HG02973 (cell line): ENCODE results near the gene NAGS.
"Not testable (repeated sequence)": the region's sequence is repeated elsewhere in the genome, so short reads cannot be mapped to it uniquely, and the experiment has no call there.

Experiments used
- ATAC-seq: cut with Tn5 transposase; IDR thresholded peaks from one replicate; pipeline ENCODE4 v1.9.1; 2021; ENCODE audit warnings: moderate library complexity; ENCODE audit not compliant: unreplicated experiment

The NAGS gene, protein sequence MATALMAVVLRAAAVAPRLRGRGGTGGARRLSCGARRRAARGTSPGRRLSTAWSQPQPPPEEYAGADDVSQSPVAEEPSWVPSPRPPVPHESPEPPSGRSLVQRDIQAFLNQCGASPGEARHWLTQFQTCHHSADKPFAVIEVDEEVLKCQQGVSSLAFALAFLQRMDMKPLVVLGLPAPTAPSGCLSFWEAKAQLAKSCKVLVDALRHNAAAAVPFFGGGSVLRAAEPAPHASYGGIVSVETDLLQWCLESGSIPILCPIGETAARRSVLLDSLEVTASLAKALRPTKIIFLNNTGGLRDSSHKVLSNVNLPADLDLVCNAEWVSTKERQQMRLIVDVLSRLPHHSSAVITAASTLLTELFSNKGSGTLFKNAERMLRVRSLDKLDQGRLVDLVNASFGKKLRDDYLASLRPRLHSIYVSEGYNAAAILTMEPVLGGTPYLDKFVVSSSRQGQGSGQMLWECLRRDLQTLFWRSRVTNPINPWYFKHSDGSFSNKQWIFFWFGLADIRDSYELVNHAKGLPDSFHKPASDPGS

DNA sequence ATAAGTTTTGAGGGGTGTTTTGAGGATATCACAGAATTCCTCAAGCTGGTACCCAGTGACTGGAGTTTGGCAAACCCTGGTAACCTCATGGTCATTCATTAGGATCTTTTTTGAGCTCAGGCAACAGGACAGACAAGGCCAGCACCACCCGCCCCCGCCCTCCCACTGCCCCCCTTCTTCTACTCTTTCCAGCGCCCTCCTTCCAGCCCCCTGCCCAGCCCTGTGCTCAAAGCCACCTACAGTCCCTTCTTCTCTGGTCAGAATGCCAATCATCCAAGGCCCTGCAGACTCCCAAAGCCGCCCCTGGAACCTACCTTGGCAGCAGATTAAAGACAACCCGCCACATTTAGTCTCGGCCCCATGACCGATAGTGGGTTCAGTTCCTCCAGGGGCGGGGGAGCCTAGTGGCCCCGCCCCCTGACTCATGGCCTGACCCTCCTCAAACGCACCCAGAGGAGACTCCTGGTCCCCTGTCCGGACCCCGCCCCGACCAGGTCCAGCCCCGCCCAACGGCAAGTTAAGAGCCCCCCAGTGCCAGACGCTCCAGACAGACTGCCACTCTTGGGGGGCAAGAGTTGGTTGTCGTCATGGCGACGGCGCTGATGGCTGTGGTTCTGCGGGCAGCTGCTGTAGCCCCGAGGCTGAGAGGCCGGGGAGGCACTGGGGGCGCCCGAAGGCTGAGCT is at the start of gene NAGS:
Gene NAGS (plus strand): TSS at position 546 of the 684 bp plus-strand sequence. CDS start 42 bp downstream, at position 588.
- no peak for ATAC-seq

- no peak for ATAC-seq
Observed at GRCh38 chr17:43956222-43956621, 48.2 kb upstream of the NAGS start.

GRCh38 chr17:43958748-43959352 is 45.6 kb upstream of the NAGS start:
- no peak for ATAC-seq

DNA sequence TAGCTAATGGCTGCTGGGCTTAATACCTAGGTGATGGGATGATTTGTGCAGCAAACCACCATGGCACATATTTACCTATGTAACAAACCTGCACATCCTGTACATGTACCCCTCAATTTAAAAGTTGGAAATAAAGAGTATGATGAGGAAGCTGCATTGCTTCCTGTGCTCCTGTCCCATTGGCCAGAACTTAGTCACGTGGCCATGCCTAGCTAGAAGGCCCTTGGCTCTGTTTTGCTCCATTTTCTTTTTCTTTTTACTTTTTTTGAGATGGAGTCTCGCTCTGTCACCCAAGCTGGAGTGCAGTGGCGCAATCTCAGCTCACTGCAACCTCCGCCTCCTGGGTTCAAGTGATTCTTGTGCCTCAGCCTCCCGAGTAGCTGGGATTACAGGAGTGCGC is 43.1 kb upstream of the NAGS start:
- ATAC-seq = not testable (repeated sequence)

DNA sequence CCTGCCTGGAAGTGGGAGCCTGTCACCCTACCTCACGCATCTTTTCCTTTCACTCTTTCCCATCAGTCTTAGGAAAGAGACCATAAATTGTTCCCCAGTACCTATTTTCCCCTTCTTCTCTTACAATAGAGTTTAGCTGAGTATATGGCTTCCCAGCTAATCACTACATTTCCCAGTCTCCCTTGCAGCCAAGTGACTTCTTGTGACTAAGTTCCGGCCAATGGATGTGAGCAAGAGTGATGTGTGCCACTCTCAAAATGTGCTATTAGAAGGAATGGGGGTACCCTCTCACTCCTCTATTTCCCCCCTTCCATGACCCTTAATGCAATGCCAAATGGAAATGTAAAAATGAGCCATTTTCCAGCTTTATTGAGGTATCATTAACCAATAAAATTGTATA is 42.5 kb upstream of the NAGS start:
- ATAC-seq = no peak

- no peak for ATAC-seq
Observed at GRCh38 chr17:43962479-43962878, 41.9 kb upstream of the NAGS start.

- ATAC-seq = no peak
Observed at GRCh38 chr17:43966276-43966675, 38.1 kb upstream of the NAGS start.

DNA sequence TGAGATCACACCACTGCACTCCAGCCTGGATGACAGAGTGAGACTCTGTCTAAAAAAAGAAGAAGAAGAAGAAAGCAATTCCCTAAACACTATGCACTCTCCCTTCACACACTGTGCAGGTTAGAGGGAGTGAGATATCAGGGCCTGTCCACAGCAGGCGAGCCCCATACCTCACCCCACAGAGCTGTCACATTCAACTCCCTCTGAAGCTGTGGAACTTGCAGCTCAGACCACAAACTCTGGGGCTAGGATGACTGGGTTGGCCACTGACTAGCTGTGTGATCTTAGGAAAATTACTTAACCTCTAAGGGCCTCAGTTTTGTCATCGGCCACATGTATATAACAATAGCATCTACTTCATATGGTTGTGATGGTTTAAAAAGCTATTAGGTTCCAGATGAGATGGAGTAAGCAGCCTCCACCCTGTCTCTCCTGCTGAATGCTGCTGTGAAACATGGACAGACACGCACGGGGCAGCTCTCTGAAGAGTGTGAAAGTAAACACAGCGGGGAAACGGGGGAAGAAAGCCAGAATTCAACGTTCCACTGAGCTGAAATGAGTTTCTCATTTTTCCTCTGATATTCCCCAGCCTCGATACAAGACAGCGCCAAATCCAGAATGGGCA is 37.1 kb upstream of the NAGS start:
- ATAC-seq = no peak

DNA sequence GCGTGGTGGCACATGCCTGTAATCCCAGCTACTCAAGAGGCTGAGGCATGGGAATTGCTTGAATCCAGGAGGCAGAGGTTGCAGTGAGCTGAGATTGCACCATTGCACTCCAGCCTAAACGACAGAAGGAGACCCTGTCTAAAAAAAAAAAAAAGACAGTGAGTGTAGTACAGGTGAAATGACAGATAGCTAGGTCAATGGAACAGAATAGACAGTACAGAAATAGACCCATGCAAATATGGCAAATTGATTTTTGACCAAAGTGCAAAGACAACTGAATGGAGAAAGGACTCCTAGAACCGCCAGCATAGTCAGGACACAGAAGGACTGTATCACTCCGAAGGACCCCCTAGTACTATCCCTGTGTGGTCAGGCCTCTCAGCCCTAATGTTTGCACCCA is 34.1 kb upstream of the NAGS start:
- ATAC-seq = no peak

DNA sequence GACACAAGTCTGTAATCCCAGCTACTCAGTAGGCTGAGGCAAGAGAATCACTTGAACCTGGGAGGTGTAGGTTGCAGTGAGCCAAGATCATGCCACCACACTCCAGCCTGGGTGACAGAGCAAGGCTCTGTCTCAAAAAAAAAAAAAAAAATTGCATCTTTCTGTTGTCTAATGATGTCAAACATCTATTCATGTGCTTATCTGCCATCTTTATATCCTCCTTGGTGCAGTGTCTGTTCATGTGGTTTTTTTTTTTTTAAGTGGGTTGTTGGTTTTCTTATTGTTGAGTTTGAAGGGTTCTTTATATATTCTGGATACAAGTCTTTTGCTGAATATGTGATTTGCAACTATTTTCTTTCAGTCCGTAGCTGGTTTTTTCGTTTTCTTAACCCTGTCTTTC is 33.0 kb upstream of the NAGS start:
- ATAC-seq = not testable (repeated sequence)

- ATAC-seq = not testable (repeated sequence)
Observed at GRCh38 chr17:43972444-43973212, 31.8 kb upstream of the NAGS start.

GRCh38 chr17:43974382-43975266 is 29.8 kb upstream of the NAGS start:
- no peak for ATAC-seq

DNA sequence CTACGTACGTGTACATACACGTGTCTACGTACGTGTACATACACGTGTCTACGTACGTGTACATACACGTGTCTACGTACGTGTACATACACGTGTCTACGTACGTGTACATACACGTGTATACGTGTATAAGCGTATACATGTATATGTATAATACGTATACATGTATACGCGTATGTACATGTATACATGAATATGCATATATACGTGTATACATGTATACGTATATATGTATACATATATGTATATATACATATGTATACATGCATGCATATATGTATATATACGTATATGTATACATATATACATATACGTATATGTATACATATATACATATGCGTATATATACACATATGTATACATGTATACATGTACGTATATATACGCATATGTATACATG is 28.5 kb upstream of the NAGS start:
- no peak for ATAC-seq

GRCh38 chr17:43976963-43977837 is 27.2 kb upstream of the NAGS start:
- ATAC-seq = no peak

GRCh38 chr17:43978078-43978477 is 26.3 kb upstream of the NAGS start:
- no peak for ATAC-seq

- ATAC-seq = no peak
Observed at GRCh38 chr17:43979011-43979410, 25.4 kb upstream of the NAGS start.

- no peak for ATAC-seq
Observed at GRCh38 chr17:43979671-43980070, 24.8 kb upstream of the NAGS start.

GRCh38 chr17:43982171-43982570 is 22.3 kb upstream of the NAGS start:
- ATAC-seq = no peak

- ATAC-seq = no peak
Observed at GRCh38 chr17:43983196-43983514, 21.3 kb upstream of the NAGS start.
